Keratinocyte (primary cell): Measurements from ENCODE around the gene KRTAP12-1. TPM values are rescaled to one million over a fixed set of nuclear protein-coding genes. Genes with fewer than 3 reads are reported as not detected.

Source experiments
- DNase-seq: peaks from one replicate; pipeline ENCODE4 v3.0.0-alpha.2; 2011; ENCODE audit warnings: low read depth, missing footprints, low spot score
- FAIRE-seq: peaks from 2 replicates; lab custom pipeline; 2011; peaks lifted over from hg19 to GRCh38; lab: Jason Lieb, UNC
- H2AFZ ChIP-seq: 2 replicates; pipeline ENCODE4 v1.6.0; 2012; ENCODE audit warnings: low read length, control low read depth, inconsistent platforms; ENCODE audit not compliant: control insufficient read depth
- H3K27ac ChIP-seq: 2 replicates; pipeline ENCODE4 v1.5.1; 2011; ENCODE audit warnings: low read length; ENCODE audit not compliant: control insufficient read depth, insufficient read depth
- H3K27me3 ChIP-seq: 3 replicates; pipeline ENCODE4 v1.6.0; 2011; ENCODE audit warnings: low read length; ENCODE audit not compliant: control insufficient read depth, insufficient read depth; ENCODE audit errors: extremely low read depth
- H3K36me3 ChIP-seq, 2 experiments: 2 replicates in 1 of 2; 3 replicates in 1 of 2; pipeline ENCODE4 v1.5.1; 2011; ENCODE audit warnings: low read length in 2 of 2, mild to moderate bottlenecking in 1 of 2; ENCODE audit not compliant: control insufficient read depth in 2 of 2, insufficient read depth in 2 of 2; ENCODE audit errors: extremely low read depth in 1 of 2
- H3K4me1 ChIP-seq: 3 replicates; pipeline ENCODE4 v1.5.1; 2011; ENCODE audit warnings: low read length; ENCODE audit not compliant: control insufficient read depth, insufficient read depth; ENCODE audit errors: extremely low read depth
- H3K4me2 ChIP-seq: 3 replicates; pipeline ENCODE4 v1.6.0; 2011; ENCODE audit warnings: low read depth, low read length; ENCODE audit not compliant: control insufficient read depth, insufficient read depth; ENCODE audit errors: extremely low read depth
- H3K4me3 ChIP-seq, 3 experiments: fragments of 200-600 bp in 1 of 3; sonication (generic) in 1 of 3; 2 replicates in 2 of 3; 3 replicates in 1 of 3; pipeline ENCODE4 v1.5.1; 2011 to 2016; ENCODE audit warnings: low read length in 3 of 3, mild to moderate bottlenecking in 3 of 3, control low read depth in 2 of 3, inconsistent platforms in 1 of 3, low read depth in 1 of 3, mixed read lengths in 1 of 3, mixed run types in 1 of 3, moderate library complexity in 1 of 3; ENCODE audit not compliant: control insufficient read depth in 2 of 3, insufficient read depth in 2 of 3; ENCODE audit errors: extremely low read depth in 1 of 3
- H3K79me2 ChIP-seq: 2 replicates; pipeline ENCODE4 v1.6.0; 2012; ENCODE audit warnings: low read length; ENCODE audit not compliant: control insufficient read depth, insufficient read depth
- H3K9ac ChIP-seq: 3 replicates; pipeline ENCODE4 v1.6.0; 2011; ENCODE audit warnings: low read length; ENCODE audit not compliant: control insufficient read depth, insufficient read depth; ENCODE audit errors: extremely low read depth
- H3K9me1 ChIP-seq: 3 replicates; pipeline ENCODE4 v1.6.0; 2011; ENCODE audit warnings: low read length; ENCODE audit not compliant: control insufficient read depth, insufficient read depth; ENCODE audit errors: extremely low read depth
- H3K9me3 ChIP-seq: 2 replicates; pipeline ENCODE4 v1.5.1; 2012; ENCODE audit warnings: low read depth, low read length; ENCODE audit not compliant: control insufficient read depth
- H4K20me1 ChIP-seq: 3 replicates; pipeline ENCODE4 v1.6.0; 2011; ENCODE audit warnings: low read length; ENCODE audit not compliant: control insufficient read depth, insufficient read depth; ENCODE audit errors: extremely low read depth
- EZH2 ChIP-seq: IDR thresholded peaks from one replicate; pipeline ENCODE4 v1.6.1; 2012; ENCODE audit warnings: inconsistent platforms, mild to moderate bottlenecking, low read length, moderate library complexity
- dilution Hi-C: fragments of 300-500 bp; cut with MboI; formaldehyde crosslinking; loops from one replicate; pipeline ENCODE4 v1.7.0; 2020; ENCODE audit warnings: low sequenced_read_pairs; ENCODE audit not compliant: extremely low pct_ligation_motif_present
- polyA plus RNA-seq, 5 experiments: library from polyadenylated mRNA; depleted of rRNA in 3 of 5; stranded (reverse) in 3 of 5; stranded (forward) in 1 of 5; unstranded in 1 of 5; fragments of >200 nt; gene quantifications; 1 replicate in 1 of 5; 2 replicates in 3 of 5; 3 replicates in 1 of 5; pipeline versions ENCODE4 v1.2.1 to v1.2.3, GENCODE V29; 2011 to 2012; ENCODE audit warnings: missing spikeins in 2 of 5, low read depth in 1 of 5, low replicate concordance in 1 of 5
- small RNA-seq, 3 experiments: library from RNA; depleted of rRNA; stranded (forward); fragments of <200 nt; gene quantifications; one replicate each; pipeline ENCODE3, GENCODE V24; 2012; ENCODE audit warnings: low read depth in 3 of 3, low replicate concordance in 1 of 3; ENCODE audit not compliant: insufficient read length in 3 of 3
- TF ChIP-seq, protein P1 (sequence below), 3 experiments: IDR thresholded peaks in 1 of 3; conservative IDR thresholded peaks in 1 of 3; optimal IDR thresholded peaks in 1 of 3; 2 replicates in 2 of 3; 3 replicates in 1 of 3; pipeline versions ENCODE3 to v1.5.1; 2011; ENCODE audit warnings: low read length in 3 of 3, mild to moderate bottlenecking in 3 of 3, moderate library complexity in 2 of 3, control low read depth in 1 of 3, inconsistent platforms in 1 of 3; ENCODE audit not compliant: insufficient read depth in 2 of 3; ENCODE audit errors: extremely low read depth in 1 of 3

The KRTAP12-1 gene
- polyA plus RNA-seq, 1 donor (not counting 4 experiments of a cell fraction or from before 2014, with no cell fraction given): not detected

DNA sequence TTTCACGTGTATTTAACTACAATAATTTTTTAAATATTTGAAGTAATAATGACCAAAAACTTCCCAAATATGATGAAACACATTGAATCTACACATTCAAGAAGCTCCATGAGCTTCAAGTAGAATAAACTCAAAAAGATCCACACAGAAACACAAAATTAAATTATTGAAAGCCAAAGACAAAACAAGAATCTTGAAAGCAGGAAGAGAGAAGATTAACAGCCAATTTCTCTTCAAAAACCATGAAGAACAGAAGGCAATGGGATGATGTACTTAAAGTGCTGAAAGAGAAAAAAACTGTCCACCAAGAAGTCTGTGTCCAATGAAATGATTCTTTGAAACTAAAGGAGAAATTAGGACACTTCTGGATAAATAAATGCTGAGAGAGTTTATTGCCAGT is 49.9 kb downstream of the KRTAP12-1 start:
- H3K9ac ChIP-seq: no peak overlapping the region
- H3K4me2 ChIP-seq: no peak overlapping the region
- no peak overlapping the region for H3K4me3 ChIP-seq
- no peak overlapping the region for H2AFZ ChIP-seq
- TF ChIP-seq EZH2: no peak
- TF ChIP-seq, protein P1, sequence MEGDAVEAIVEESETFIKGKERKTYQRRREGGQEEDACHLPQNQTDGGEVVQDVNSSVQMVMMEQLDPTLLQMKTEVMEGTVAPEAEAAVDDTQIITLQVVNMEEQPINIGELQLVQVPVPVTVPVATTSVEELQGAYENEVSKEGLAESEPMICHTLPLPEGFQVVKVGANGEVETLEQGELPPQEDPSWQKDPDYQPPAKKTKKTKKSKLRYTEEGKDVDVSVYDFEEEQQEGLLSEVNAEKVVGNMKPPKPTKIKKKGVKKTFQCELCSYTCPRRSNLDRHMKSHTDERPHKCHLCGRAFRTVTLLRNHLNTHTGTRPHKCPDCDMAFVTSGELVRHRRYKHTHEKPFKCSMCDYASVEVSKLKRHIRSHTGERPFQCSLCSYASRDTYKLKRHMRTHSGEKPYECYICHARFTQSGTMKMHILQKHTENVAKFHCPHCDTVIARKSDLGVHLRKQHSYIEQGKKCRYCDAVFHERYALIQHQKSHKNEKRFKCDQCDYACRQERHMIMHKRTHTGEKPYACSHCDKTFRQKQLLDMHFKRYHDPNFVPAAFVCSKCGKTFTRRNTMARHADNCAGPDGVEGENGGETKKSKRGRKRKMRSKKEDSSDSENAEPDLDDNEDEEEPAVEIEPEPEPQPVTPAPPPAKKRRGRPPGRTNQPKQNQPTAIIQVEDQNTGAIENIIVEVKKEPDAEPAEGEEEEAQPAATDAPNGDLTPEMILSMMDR (optimal IDR thresholded peaks at IDR 0.05 in 1 of 3, IDR thresholded peaks at IDR 0.05 in 1 of 3, conservative IDR thresholded peaks at IDR 0.05 in 1 of 3; ENCODE audit: extremely low read depth in 1 of 3, insufficient read depth in 2 of 3, low read length in 3 of 3): no peak
- no peak for DNase-seq
- no peaks in the 10 kb centered on the region for H3K9me1 ChIP-seq
- dilution Hi-C loops: no loop called here
- H3K4me1 ChIP-seq: no peaks in the 10 kb centered on the region
- peaks cover 3% of the 10 kb centered on the region for H3K9me3 ChIP-seq
- H3K36me3 ChIP-seq: no peaks in the 10 kb centered on the region
- no peak for FAIRE-seq
- H3K79me2 ChIP-seq: no peaks in the 10 kb centered on the region
- no peaks in the 10 kb centered on the region for H4K20me1 ChIP-seq
- no peak overlapping the region for H3K27ac ChIP-seq
- H3K27me3 ChIP-seq: no peaks in the 10 kb centered on the region

Small RNA genes within 50 kb of the gene (small RNA-seq; reads per million reads assigned to genes)
- gene KRTAP12-6P: 0 reads per million in 3 experiments

Other genes with a start within 250 kb of the KRTAP12-1 start
- 1.4 to 1.9 TPM (median 1.6 TPM) in 3 replicates for gene LRRC3, start 226.7 kb downstream of the KRTAP12-1 start, polyA plus RNA-seq
- gene KRTAP10-1, start 142.0 kb downstream of the KRTAP12-1 start, polyA plus RNA-seq: not detected in 3 replicates
- gene KRTAP10-2, start 130.7 kb downstream of the KRTAP12-1 start, polyA plus RNA-seq: not detected in 3 replicates
- gene KRTAP10-3, start 123.4 kb downstream of the KRTAP12-1 start, polyA plus RNA-seq: not detected in 3 replicates
- gene KRTAP10-4, start 108.4 kb downstream of the KRTAP12-1 start, polyA plus RNA-seq: 0.06 TPM in 1 of 3 replicates, not detected in the others
- not detected in 3 replicates for gene KRTAP10-5, start 101.6 kb downstream of the KRTAP12-1 start, polyA plus RNA-seq
- gene KRTAP10-6, start 89.7 kb downstream of the KRTAP12-1 start, polyA plus RNA-seq: not detected in 3 replicates
- gene KRTAP10-7, start 81.6 kb downstream of the KRTAP12-1 start, polyA plus RNA-seq: not detected in 3 replicates
- not detected in 3 replicates for gene KRTAP10-8, start 70.1 kb downstream of the KRTAP12-1 start, polyA plus RNA-seq
- not detected in 3 replicates for gene KRTAP10-9, start 55.1 kb downstream of the KRTAP12-1 start, polyA plus RNA-seq
- not detected in 3 replicates for gene KRTAP10-10, start 44.8 kb downstream of the KRTAP12-1 start, polyA plus RNA-seq
- not detected in 3 replicates for gene KRTAP10-11, start 35.7 kb downstream of the KRTAP12-1 start, polyA plus RNA-seq
- gene KRTAP12-4, start 27.5 kb downstream of the KRTAP12-1 start, polyA plus RNA-seq: not detected in 3 replicates
- gene KRTAP12-3, start 24.2 kb downstream of the KRTAP12-1 start, polyA plus RNA-seq: not detected in 3 replicates
- not detected in 3 replicates for gene KRTAP12-2, start 15.2 kb downstream of the KRTAP12-1 start, polyA plus RNA-seq
- gene KRTAP10-12, start 15.0 kb upstream of the KRTAP12-1 start, polyA plus RNA-seq: not detected in 3 replicates
- 0.07 to 0.12 TPM in 2 of 3 replicates, not detected in the other for gene TSPEAR, start 29.4 kb upstream of the KRTAP12-1 start, polyA plus RNA-seq
- gene UBE2G2, start 119.7 kb upstream of the KRTAP12-1 start, polyA plus RNA-seq: 82.0 to 114 TPM (median 106 TPM) in 3 replicates
- 69.3 to 132 TPM (median 115 TPM) in 3 replicates for gene SUMO3, start 135.9 kb upstream of the KRTAP12-1 start, polyA plus RNA-seq
- gene PTTG1IP, start 191.5 kb upstream of the KRTAP12-1 start, polyA plus RNA-seq: 132 to 140 TPM (median 137 TPM) in 3 replicates
- 0.55 to 0.86 TPM (median 0.72 TPM) in 3 replicates for gene ITGB2, start 238.7 kb upstream of the KRTAP12-1 start, polyA plus RNA-seq